ENCODE measurements around the gene MARVELD1.

Gene MARVELD1

DNA sequence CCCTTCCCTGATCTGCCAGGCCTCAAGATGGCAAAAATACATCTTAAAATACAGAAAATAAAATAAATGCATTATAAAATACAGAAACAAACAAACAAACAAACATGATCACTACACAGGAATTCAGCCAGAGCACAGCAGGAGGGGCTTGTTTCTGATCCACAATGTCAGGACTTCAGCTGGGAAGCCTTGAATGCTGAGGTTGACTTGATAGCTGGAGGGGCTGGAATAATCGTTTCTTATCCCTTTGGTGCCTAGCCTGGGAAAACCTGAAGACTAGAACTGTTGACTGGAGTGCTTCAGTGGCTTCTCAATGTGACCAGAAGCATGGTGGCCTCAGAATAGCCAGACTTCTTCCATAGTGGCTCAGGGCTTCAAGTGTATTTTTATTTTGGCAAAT lies 9.2 kb upstream of the MARVELD1 start:
- no peak for DNase-seq (ENCODE audit: insufficient read length)
- no peak for TF ChIP-seq POLR2AphosphoS5 (IDR thresholded peaks at IDR 0.05; ENCODE audit: low read depth, low read length)
- no peak for TF ChIP-seq POLR2A (IDR thresholded peaks at IDR 0.05; ENCODE audit: low read depth, low read length)
- TF ChIP-seq TAF1 (IDR thresholded peaks at IDR 0.05; ENCODE audit: borderline replicate concordance, low read depth, low read length), result no peak
- no peak for FAIRE-seq

GRCh38 chr10:97705006-97705670 lies 8.4 kb upstream of the MARVELD1 start:
- FAIRE-seq (no peak), DNase-seq (ENCODE audit: insufficient read length) (no peak)
- TF ChIP-seq TAF1 (IDR thresholded peaks at IDR 0.05; ENCODE audit: borderline replicate concordance, low read depth, low read length) (no peak), POLR2AphosphoS5 (IDR thresholded peaks at IDR 0.05; ENCODE audit: low read depth, low read length) (no peak), POLR2A (IDR thresholded peaks at IDR 0.05; ENCODE audit: low read depth, low read length) (no peak)

DNA sequence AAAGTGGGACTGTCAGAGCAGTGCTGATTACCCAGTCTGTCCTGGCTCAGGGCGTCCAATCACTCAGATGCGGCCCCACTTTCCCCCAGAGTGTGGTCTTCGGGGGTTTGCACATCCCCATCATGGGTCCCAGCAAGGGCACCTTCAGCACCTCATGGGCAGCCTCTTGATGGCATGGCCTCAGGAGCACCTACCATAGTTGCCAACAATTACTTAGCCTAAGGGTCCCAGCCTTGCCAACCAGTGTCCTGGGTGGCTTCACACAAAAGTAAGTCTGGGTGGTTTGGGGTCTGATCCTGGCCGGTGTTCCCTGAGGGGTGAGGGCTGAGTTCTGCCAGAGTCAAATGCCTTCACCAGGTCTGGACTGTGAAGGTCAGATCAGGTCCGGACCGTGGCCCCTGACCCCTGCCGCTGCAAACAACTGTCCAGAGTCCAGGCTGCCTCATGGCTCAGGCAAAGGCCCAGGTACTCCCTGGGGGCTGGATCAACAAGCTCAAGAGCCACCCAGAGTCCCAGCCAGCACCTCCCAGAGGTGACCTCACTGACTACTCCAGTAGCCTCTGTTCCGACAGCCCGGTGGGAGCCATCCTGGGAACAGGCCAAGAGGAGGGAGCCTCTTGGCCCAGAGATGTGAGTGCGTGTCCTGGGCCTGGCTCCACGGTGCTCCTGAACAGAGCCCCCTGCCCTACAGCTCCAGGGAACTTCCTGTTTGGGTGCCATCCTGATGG lies 6.2 kb upstream of the MARVELD1 start:
- DNase-seq (ENCODE audit: insufficient read length) (no peak), FAIRE-seq (no peak)
- TF ChIP-seq TAF1 (IDR thresholded peaks at IDR 0.05; ENCODE audit: borderline replicate concordance, low read depth, low read length) (no peak), POLR2A (IDR thresholded peaks at IDR 0.05; ENCODE audit: low read depth, low read length) (no peak), POLR2AphosphoS5 (IDR thresholded peaks at IDR 0.05; ENCODE audit: low read depth, low read length) (no peak)

GRCh38 chr10:97708167-97708566 lies 5.4 kb upstream of the MARVELD1 start:
- no peak for FAIRE-seq
- TF ChIP-seq POLR2A (IDR thresholded peaks at IDR 0.05; ENCODE audit: low read depth, low read length) (no peak), POLR2AphosphoS5 (IDR thresholded peaks at IDR 0.05; ENCODE audit: low read depth, low read length) (no peak), TAF1 (IDR thresholded peaks at IDR 0.05; ENCODE audit: borderline replicate concordance, low read depth, low read length) (no peak)
- DNase-seq (ENCODE audit: insufficient read length), result no peak

DNA sequence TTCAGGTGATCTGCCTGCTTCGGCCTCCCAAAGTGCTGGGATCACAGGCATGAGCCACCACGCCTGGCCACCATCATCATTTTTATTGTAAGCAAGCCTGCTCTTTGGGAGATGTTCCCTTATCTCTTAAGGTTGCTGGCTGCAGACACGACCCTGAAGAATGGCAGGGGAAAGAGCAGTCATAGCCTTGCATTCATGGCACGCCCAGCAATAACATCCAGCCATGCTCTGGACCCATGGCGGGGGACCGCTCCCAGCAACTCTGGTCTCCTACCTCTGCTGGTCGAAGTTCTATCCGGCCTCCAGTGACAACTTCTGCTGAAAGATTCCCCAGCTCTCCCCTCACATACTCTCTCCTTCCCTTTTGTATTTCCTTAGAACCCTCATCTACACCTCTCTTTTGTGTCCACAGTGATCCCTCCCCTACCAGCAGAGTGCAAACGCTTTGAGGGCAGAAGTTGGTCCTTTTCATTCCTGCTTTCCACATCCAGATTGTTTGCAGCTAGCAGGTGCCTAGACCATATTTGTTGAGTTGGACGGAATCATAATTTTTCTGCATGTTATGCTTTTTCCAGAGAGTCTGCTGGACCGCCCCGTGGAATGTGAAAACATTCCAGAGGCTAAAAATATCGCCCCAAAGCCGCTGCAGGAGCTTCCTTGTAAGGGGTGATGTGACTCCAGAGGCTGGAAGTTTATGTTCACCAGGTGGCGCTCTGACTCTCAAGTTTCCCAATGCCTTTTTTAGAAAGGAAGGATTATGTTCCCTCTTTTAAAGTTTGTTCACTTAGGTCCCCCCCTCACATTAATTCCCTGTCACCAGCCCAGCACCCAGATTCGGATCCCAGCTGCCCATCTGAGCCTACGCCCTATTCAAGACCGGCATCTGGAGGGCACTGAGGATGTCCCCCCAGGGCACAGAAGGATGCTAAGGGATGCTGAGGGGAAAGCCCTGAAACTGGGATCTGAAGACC lies 4.3 kb upstream of the MARVELD1 start:
- FAIRE-seq (no peak), DNase-seq (ENCODE audit: insufficient read length) (no peak)
- TF ChIP-seq TAF1 (IDR thresholded peaks at IDR 0.05; ENCODE audit: borderline replicate concordance, low read depth, low read length), result no peak
- TF ChIP-seq POLR2AphosphoS5 (IDR thresholded peaks at IDR 0.05; ENCODE audit: low read depth, low read length), result no peak
- no peak for TF ChIP-seq POLR2A (IDR thresholded peaks at IDR 0.05; ENCODE audit: low read depth, low read length)

DNA sequence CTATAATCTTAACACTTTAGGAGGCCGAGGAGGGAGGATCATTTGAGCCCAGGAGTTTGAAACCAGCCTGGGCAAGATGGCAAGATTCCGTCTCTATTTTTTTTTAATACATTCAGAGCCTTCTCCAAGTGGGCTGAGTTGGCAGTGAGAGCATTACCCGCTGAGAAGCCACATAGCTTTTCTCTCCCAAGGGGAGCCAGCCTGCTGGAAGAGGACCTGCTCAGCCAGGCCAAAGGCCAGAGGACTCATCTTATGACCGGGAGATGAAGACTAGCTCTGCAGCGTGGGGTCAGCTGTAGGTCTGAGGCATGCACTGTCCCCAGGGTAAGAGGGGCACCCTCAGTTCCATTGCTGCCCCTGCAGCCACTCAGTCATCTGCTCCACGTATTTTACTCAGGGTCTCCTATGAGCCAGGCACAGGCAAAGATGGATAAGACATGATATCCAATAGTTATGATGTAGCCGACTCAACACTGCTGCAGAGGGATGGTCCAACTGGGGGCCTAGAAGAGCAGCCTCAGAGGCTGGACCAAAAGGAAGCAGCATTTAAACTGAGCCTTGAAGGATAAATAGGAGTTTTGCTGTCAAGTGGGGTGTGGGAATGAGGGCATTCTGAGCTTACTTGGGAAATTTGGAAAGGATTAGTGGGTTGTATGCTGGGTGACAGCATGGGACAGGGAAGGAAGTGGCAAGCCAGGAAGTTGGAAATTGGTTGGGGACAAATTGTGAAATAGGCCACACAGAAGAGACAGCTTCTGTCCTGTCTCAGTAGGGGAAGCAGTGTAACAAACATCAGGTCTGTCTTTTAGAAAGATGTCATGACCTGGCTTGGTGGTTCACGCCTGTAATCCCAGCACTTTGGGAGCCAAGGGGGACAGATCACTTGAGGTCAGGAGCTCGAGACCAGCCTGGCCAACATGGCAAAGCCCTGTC lies 1.6 kb upstream of the MARVELD1 start:
- TF ChIP-seq POLR2AphosphoS5 (IDR thresholded peaks at IDR 0.05; ENCODE audit: low read depth, low read length) (no peak), TAF1 (IDR thresholded peaks at IDR 0.05; ENCODE audit: borderline replicate concordance, low read depth, low read length) (no peak), POLR2A (IDR thresholded peaks at IDR 0.05; ENCODE audit: low read depth, low read length) (no peak)
- FAIRE-seq (no peak), DNase-seq (ENCODE audit: insufficient read length) (no peak)

DNA sequence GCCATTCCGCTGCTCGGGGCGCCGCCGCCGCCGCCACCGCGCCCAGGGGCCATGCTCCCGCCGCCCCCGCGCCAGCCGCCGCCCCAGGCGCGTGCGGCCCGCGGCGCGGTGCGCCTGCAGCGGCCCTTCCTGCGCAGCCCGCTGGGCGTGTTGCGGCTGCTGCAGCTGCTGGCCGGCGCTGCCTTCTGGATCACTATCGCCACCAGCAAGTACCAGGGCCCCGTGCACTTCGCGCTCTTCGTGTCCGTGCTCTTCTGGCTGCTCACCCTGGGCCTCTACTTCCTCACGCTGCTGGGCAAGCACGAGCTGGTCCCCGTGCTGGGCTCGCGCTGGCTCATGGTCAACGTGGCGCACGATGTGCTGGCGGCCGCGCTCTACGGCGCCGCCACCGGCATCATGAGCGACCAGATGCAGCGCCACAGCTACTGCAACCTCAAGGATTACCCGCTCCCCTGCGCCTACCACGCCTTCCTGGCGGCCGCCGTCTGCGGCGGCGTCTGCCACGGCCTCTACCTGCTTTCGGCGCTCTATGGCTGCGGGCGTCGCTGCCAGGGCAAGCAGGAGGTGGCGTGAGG lies 383 bp downstream of the MARVELD1 start:
- peak; percentile 71 for DNase-seq (ENCODE audit: insufficient read length)
- peak; percentile 85 for FAIRE-seq
- TF ChIP-seq TAF1 (IDR thresholded peaks at IDR 0.05; ENCODE audit: borderline replicate concordance, low read depth, low read length) (no peak), POLR2AphosphoS5 (IDR thresholded peaks at IDR 0.05; ENCODE audit: low read depth, low read length) (no peak), POLR2A (IDR thresholded peaks at IDR 0.05; ENCODE audit: low read depth, low read length) (peak; percentile 26; the same call in 1 of the 2 replicates)

GRCh38 chr10:97714401-97715258 lies 1.1 kb downstream of the MARVELD1 start:
- DNase-seq (ENCODE audit: insufficient read length) (peak; percentile 49), FAIRE-seq (no peak)
- no peak for TF ChIP-seq TAF1 (IDR thresholded peaks at IDR 0.05; ENCODE audit: borderline replicate concordance, low read depth, low read length)

GRCh38 chr10:97715259-97715874 lies 1.8 kb downstream of the MARVELD1 start:
- DNase-seq (ENCODE audit: insufficient read length) (no peak), FAIRE-seq (no peak)
- TF ChIP-seq POLR2AphosphoS5 (IDR thresholded peaks at IDR 0.05; ENCODE audit: low read depth, low read length) (no peak), TAF1 (IDR thresholded peaks at IDR 0.05; ENCODE audit: borderline replicate concordance, low read depth, low read length) (no peak), POLR2A (IDR thresholded peaks at IDR 0.05; ENCODE audit: low read depth, low read length) (no peak)

All from GM12892 (cell line).